Neural progenitor cell (in vitro differentiated cells): ENCODE results near the gene MEGF6.

Experiments used
- EZH2 ChIP-seq: fragments of 200-600 bp; sonication (generic); IDR thresholded peaks from 2 replicates; pipeline ENCODE4 v1.6.1; 2017; ENCODE audit warnings: antibody characterized with exemption, mild to moderate bottlenecking, moderate library complexity
- EZH2phosphoT487 ChIP-seq: fragments of 200-600 bp; sonication (generic); IDR thresholded peaks from 2 replicates; pipeline ENCODE4 v1.6.1; 2017; ENCODE audit warnings: antibody characterized with exemption
- TF ChIP-seq, protein P1 (sequence below): fragments of 200-600 bp; sonication (generic); IDR thresholded peaks from 2 replicates; pipeline ENCODE4 v1.5.1; 2017; ENCODE audit warnings: antibody characterized with exemption, mild to moderate bottlenecking

DNA sequence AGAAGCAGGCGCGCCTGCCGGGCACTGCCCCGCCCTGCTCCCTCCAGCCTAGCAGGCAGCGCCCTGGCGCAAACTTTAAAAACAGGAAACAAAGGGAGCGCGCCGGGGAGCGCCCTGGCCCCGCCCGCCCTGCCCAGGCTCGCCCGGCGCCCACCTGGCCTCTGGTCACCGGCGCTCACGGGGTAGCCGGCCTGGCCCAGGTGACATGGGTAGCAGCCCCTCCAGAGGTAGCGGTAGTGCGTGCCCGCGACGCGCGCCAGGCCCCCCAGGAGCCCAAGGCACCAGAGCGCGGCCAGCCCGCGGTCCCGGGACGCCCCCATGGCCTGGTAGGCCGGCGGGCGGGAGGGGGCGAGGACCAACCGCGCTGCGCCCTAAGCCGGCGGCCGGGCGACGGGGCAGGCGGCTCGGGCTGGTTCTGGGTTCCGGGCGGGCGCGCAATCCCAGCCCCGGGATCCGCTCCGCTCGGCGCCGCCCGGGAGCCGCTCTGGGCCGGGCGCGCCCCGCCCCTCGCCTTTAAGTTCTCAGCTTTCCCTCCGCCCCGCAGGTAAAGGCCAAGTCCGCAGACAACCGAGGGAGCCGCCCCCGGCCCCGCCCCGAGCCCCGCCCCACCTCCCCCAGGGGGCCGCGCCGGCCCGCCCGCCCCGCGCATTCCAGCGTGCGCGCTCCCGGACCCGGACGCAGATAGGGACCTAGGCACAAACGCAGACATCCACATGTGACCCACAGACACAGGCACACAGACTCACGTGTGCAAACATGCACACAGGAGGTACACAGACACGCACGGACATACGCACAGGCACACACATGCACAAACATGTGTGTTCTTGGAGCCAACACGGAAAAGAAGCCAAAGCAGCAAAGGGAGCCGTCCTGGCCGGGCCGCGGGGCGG, 80.1 kb downstream of the MEGF6 start:
- TF ChIP-seq, protein P1, sequence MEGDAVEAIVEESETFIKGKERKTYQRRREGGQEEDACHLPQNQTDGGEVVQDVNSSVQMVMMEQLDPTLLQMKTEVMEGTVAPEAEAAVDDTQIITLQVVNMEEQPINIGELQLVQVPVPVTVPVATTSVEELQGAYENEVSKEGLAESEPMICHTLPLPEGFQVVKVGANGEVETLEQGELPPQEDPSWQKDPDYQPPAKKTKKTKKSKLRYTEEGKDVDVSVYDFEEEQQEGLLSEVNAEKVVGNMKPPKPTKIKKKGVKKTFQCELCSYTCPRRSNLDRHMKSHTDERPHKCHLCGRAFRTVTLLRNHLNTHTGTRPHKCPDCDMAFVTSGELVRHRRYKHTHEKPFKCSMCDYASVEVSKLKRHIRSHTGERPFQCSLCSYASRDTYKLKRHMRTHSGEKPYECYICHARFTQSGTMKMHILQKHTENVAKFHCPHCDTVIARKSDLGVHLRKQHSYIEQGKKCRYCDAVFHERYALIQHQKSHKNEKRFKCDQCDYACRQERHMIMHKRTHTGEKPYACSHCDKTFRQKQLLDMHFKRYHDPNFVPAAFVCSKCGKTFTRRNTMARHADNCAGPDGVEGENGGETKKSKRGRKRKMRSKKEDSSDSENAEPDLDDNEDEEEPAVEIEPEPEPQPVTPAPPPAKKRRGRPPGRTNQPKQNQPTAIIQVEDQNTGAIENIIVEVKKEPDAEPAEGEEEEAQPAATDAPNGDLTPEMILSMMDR = no peak
- TF ChIP-seq EZH2phosphoT487 (no peak), EZH2 (peak; percentile 48)
